OCI-M2 (cell line): ENCODE data around the gene PFN3.
"Not testable (repeated sequence)": the region's sequence is repeated elsewhere in the genome, so short reads cannot be mapped to it uniquely, and the experiment has no call there.

Experiments used
- DNase-seq: peaks from one replicate; lab custom pipeline; 2025; ENCODE audit not compliant: unreplicated experiment; lab: John Stamatoyannopoulos, UW

PFN3 gene

DNA sequence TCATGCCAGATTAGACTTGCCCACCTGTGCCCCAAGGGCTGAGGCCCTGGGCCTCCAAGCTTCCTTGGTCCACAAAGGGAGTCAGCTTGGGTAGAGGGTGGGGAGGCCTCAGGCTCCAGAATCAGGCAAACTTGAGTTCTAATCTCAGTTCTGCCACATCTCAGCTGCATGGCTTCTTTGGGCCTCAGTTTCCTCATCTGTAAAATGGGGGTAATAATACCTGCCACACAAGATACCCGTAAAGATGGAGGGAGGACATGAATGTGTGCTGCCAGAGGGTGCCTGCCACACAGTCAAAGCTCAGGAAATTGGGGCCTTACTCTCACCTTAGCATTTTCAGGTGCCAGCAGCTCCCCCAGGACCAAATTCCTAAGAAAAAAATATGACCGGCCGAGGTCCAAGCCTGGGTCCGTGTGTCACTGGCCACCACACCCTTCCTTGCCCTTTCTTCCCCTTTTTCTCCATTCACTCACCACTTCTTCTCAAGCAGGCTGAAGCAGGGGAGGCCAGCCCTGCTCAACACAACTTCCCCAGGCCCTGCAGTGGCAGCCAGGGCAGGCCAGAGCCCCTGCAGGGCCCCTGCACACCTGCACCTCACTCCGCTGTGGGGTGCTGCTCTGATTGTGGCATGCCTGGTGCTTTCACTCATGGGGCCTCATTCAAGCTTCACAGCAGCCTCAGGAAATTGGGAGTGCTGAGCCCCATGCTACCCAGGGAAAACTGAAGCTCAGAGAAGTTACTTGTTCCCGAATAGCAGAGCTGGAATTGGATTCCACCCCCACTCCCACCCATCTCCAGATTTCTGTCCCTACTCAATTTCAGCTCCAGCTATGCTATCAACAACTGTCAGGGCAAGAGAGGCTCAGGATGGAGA, 38.8 kb downstream of the PFN3 start:
- DNase-seq, result no peak

DNA sequence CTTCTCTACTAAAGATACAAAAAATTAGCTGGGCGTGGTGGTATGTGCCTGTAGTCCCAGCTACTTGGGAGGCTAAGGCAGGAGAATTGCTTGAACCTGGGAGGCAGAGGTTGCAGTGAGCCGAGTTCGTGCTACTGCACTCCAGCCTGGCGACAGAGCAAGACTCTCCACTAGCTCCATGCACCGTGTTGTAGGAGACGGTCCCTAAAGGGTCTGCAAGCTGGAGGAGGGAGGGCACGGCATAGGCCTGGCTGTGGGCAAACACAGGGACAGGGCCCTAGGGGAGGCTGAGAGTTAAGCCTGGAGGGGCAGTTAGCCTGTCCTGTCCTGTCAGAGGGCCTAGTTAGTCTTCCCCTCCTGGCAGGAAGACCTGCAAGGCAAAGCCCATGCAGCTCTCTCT, 39.7 kb downstream of the PFN3 start:
- DNase-seq, result not testable (repeated sequence)

DNA sequence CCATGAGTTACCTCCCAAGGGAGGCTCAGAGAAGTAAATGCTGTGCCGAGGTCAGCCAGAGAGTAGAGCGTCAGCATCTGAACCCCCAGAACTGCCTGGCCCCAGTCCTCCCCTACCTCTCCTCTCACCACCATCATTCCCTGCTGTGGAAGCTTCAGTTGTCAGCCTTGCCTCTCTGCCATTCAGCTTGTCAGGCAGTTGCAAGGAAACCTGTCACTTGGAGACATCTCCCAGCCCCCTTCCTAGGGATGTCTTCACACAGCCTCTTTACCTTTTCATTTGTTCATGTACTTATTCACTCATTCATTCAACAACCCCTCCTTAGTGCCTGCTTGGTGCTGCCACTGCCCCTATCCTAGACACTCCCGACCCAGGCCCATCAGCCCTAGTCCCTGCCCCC, 40.6 kb downstream of the PFN3 start:
- no peak for DNase-seq

DNA sequence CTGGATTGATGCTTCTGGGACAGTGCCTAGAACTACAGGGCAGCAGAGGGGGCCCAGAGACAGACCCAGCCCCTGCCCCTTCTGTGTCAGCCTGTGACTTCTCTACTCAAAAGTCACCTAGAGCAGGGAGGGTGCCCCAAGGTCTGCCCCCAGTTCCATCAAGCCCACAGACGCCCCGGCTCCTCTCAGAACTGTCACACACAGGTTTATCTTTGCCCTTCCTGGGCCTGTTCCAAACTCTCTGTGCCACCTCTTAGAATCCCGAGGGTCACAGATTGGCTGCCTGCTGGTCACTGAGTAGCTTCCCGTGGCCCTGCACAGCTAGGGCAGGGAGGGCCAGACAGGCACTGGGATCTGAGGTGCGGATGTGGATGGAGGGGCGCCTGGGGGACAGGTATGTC, 41.0 kb downstream of the PFN3 start:
- no peak for DNase-seq

- DNase-seq, result no peak
These were observed 42.1 kb downstream of the PFN3 start for GRCh38 chr5:177358370-177358819.

- no peak for DNase-seq
These were observed 42.8 kb downstream of the PFN3 start, which contains the start of gene RGS14 for GRCh38 chr5:177357459-177358351. Gene RGS14 (plus strand): TSS chr5:177357924. CDS start chr5:177358025, 101 bp downstream.

DNA sequence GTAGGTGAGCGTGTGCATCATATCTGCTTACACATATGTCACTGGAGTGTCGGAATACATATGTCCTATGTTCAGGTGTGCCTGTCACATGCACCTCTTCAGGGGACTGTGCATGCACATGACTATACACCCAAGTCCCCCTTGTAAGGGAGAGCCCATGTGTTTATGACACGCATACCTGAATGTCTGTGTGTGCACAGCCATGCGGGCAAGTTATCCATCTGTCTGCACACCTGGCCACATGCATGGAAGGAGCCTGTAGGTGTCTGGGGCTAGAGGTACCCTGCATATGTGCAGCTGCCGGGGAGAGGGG, 43.4 kb downstream of the PFN3 start:
- no peak for DNase-seq

DNA sequence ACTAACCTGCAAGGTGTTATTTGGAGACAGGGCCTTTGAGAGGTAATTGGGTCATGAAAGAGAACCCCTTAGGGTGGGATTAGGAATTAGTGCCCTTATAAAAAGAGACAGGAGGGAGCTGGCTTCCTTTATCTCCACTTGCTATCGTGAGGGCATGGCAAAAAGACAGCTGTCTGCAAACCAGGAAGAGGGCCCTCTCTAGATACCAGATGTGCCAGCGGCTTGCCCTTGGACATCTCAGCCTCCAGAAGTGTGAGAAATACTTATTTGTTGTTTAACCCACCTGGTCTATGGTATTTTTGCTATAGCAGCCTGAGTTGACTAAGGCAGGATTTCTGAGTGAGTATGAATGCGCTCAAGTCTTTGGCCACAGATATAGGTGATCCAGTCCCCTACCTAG, 43.7 kb downstream of the PFN3 start:
- DNase-seq, result no peak

DNA sequence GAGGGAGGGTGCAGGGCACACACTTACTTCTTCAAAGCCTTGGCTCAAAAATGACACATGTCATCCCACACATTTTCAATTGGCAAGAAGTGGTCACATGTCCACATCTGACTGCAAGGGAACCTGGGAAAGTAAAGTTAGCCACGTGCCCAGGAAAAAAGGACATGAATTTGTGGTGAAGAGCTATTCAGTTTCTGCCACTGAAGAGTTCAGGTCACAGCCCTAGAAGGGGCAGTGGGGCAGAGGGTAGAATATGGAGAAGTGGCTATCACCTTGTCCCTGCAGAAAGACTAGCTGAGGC, 44.6 kb downstream of the PFN3 start:
- DNase-seq, result no peak

DNA sequence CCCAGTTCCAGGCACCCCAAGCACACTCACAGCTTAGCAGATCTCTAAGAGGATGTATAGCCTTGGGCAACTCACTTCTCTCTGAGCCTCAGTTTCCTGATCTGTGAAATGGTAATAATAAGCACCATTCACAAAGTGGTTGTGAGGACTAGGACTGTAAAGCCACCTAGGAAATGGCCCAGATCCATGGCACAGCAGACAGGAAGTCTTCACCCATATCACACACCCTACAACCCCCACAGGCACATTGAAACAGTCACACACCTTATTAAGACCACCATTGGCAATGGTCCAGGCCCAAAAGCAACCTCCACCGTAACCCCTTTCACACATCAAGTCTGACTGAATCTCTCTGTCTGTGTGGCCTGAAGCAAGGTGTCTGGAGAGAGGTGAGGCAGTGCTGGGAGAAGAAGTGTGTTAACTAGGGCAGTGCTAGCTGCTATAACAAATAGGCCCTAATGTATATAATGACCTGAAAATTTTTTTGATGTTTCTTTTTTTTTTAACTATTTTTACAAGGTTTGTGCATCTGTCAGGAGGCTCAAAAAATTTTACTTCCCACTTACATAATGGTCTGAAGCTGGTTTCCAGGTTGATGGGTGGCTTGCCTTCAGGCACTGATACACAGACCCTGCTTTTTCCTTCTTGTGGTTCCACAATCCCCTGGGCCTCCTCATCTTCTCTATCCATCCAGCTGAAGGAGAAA, 45.1 kb downstream of the PFN3 start:
- DNase-seq, result no peak

- no peak for DNase-seq
These were observed 45.8 kb downstream of the PFN3 start for GRCh38 chr5:177354711-177355110.

- no peak for DNase-seq
These were observed 46.2 kb downstream of the PFN3 start for GRCh38 chr5:177354256-177354655.

GRCh38 chr5:177353093-177353492, 47.4 kb downstream of the PFN3 start:
- no peak for DNase-seq

DNA sequence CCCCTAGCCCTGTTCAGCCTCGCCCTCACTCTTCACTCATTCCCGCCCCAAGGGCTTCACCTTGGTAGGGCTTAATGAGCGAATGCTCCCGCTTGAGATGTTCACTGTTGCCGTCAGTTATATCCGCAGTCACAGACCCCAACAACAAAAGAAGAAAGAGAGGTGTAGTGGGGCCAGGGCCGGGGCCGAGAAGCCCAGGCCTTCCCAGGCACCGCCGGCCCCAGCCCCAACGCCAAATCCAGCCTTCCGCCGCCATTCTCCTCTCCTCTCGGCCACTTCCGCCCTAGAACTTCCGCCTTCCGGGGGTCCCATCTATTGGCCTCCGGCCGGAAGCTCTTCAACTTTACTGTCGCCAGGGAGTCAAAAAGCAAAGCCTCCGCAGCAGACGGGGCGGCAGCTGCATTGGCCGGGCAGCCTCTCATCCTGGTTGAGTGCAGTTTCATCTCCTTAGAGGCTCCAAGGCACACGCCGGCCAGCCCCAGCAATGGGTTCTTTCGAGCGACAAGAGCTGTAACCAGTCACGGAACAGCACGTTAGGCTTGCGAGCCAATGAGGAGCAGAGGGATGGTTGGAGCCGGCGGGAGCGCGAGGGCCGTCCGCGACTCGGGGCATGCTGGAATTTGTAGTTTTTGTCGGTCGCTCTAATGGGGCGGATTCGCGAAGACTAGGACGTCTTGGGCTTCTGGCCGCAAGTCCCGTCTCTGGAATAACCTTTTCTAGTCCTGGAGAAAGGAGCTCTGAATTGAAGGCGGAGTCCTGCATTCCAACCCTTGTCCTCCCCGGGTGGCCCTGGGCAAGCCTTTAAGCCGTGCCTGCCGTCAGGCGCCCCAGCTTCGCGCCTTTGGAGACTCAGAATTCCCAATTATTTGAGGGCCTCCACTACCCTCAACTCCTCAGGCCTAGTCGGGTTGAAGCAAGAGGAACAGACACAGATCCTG, 48.8 kb downstream of the PFN3 start, which contains the start of gene LMAN2:
Gene LMAN2, minus strand, starts transcription at position 277 of the 938 bp plus-strand sequence. Its CDS starts 21 bp downstream, at position 256.
- peak; percentile 10 for DNase-seq

DNA sequence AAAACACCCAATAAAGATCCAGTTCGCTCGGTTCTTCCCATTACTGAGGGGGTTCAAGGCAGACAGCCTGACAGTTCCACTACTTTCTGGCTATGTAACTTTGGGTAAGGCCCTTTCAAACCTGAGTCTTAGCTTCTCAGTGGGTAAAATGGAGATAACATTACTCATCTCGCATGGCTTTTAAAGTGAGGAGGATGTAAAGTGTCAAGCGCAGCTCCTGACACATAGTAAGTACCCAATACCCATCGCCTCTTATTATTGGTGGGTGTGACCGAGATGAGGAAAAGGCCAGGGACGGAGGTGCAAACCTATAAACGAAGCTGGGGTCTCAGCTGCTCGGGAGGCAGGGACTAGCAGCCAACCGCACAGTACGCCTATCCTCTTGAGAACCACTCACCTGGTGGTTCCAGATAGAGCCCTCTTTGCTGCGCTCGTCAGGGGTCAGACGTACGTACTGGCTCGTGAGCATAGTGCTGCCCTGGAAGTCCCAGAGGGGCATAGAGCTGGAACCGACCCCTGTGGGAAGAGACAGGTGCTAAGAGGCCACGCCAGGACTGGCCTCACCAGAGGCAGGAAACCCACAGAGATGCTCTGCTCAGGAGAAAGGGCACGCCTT, 49.6 kb downstream of the PFN3 start:
- no peak for DNase-seq
